HG03565 (cell line): ENCODE measurements around the gene CHD3.
A peak's percentile ranks its signal among the peaks of the same experiment; 100 is the strongest.

Experiments
- ATAC-seq: cut with Tn5 transposase; IDR thresholded peaks from one replicate; pipeline ENCODE4 v1.9.1; 2021; ENCODE audit warnings: mild to moderate bottlenecking, moderate library complexity; ENCODE audit not compliant: unreplicated experiment

CHD3 gene

GRCh38 chr17:7893187-7893880, 4.7 kb downstream of the CHD3 start:
- no peak for ATAC-seq

GRCh38 chr17:7894226-7894625, 5.6 kb downstream of the CHD3 start:
- no peak for ATAC-seq

- no peak for ATAC-seq
Measured at GRCh38 chr17:7894866-7895265, 6.3 kb downstream of the CHD3 start.

GRCh38 chr17:7897090-7897489, 8.5 kb downstream of the CHD3 start:
- ATAC-seq: no peak

GRCh38 chr17:7897773-7898172, 9.2 kb downstream of the CHD3 start:
- ATAC-seq: no peak

GRCh38 chr17:7903154-7904103, 14.8 kb downstream of the CHD3 start:
- ATAC-seq: no peak

- no peak for ATAC-seq
Measured at GRCh38 chr17:7909089-7909488, 20.5 kb downstream of the CHD3 start.

GRCh38 chr17:7910281-7910680, 21.7 kb downstream of the CHD3 start:
- no peak for ATAC-seq

GRCh38 chr17:7910711-7911110, 22.1 kb downstream of the CHD3 start:
- no peak for ATAC-seq

GRCh38 chr17:7911116-7911515, 22.5 kb downstream of the CHD3 start:
- no peak for ATAC-seq

- no peak for ATAC-seq
Measured at GRCh38 chr17:7912927-7913524, 24.4 kb downstream of the CHD3 start.

GRCh38 chr17:7915179-7915610, 26.6 kb downstream of the CHD3 start:
- ATAC-seq: no peak

- peak; percentile 52 for ATAC-seq
Measured at GRCh38 chr17:7915611-7916384, 27.2 kb downstream of the CHD3 start, which contains the start of gene RNF227. Gene RNF227, minus strand, starts transcription at chr17:7916289. Its CDS starts 94 bp downstream, at chr17:7916195.

- no peak for ATAC-seq
Measured at GRCh38 chr17:7916385-7916682, 27.7 kb downstream of the CHD3 start.

- no peak for ATAC-seq
Measured at GRCh38 chr17:7916808-7917207, 28.2 kb downstream of the CHD3 start.

- no peak for ATAC-seq
Measured at GRCh38 chr17:7922269-7922844, 33.8 kb downstream of the CHD3 start.

GRCh38 chr17:7922845-7923628, 34.4 kb downstream of the CHD3 start:
- no peak for ATAC-seq

- ATAC-seq: no peak
Measured at GRCh38 chr17:7927596-7927995, 39.0 kb downstream of the CHD3 start.

- no peak for ATAC-seq
Measured at GRCh38 chr17:7929158-7930023, 40.8 kb downstream of the CHD3 start, which contains the start of gene KCNAB3. Gene KCNAB3, minus strand, starts transcription at chr17:7929856. Its CDS starts 421 bp downstream, at chr17:7929435.
